8988T (cell line): ENCODE data around the gene CENPP.
"Not testable (repeated sequence)": the region's sequence is repeated elsewhere in the genome, so short reads cannot be mapped to it uniquely, and the experiment has no call there.

Experiments
- DNase-seq: peaks from one replicate; pipeline ENCODE4 v3.0.0; 2011

Gene CENPP

DNA sequence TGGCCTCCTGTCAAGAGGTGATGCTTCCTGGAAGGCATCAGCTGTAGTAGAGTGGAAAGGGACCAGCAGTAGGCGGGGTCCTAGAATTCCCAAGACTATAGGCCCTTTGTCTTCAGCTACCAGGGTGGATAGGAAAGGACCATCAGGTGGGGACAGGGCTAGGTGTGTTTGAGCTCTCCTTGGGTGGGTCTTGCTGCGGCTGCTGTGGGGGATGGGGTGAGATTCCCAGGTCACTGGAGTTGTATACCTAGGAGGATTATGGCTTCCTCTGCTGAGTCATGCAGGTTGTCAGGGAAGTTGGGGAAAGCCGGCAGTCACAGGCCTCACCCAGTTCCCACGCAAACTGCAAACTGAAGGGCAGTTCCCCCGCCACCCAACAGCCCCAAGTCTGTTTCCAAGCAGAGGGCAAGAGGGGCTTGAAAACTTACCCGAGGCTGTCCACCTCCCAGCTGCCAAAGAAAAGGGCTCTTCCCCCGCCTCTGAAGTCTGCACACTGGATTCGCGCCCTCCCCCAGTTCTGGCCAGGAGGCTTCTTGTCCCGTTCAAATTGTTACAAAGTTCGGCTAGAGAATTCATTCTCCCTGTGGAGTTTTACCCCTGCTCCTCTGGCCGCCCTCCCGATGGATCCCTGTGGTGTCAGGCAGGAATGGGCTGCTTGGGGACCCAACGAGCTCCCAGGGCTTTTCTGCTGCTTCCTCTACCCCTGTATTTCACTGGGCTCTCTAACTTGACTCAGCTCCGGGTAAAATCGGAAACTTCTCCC lies 233.0 kb downstream of the CENPP start:
- no peak for DNase-seq

DNA sequence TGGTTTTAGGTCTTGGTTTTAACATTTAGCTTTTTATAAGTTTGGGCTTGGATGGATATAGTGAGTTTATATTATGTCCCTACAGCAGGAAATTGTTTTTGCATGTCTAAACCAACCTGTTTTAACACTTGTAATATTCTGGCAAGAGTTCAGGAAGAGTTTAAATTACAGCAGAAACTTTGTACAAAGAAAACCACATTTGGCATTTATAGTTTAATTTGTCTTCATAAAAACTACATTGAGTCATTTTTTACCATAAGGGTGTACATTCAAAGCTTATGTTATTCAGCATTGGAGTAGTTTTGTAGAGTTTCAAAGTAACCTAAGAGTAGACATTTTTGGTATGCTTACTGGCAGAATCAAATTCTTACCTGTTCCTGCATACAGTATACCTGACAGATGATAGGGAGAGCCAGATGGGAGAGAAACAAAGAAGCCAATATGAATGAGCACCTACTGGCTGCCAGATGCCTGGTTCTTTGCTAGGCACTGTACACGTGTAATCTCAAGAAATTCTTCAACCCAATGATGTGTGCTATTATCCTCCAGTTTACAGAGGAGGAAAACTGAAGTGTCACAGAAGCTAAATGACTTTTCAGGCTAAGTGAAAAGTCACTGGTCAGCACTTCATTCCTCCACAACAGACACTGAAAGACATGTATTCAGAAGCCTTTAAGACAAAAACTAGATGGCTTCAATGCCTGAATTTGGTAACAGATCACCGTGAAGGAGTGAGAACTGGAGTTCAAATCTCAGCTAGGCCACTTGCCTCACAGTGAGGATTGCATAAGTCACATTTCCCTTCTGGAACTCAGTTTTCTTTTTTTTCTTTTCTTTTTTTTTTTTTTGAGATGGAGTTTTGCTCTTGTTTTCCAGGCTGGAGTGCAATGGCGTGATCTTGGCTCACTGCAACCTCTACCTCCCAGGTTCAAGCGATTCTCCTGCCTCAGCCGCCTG lies 235.9 kb downstream of the CENPP start:
- no peak for DNase-seq

DNA sequence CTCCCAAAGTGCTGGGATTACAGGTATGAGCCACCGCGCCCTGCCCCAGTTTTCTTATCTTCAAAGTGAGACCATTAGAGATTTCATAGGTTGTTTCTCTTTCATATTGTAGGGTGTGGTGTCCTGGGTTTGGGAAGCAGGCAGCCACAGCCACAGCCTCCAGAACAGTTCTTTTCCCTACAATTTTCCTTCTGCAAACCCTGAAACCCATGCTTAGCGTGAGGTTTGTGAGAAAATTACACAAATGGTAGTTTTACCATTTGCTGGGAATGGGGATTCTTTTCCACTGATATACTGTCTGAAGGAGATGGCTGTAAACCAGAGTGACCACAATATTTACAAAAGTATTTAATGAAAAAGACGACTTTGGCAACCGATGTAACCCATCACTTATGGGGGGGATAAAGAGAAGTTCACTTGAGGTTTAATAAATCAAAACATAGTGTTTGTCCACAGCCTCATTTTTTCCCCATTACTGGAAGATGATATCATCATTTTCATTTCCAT lies 236.8 kb downstream of the CENPP start:
- no peak for DNase-seq

DNA sequence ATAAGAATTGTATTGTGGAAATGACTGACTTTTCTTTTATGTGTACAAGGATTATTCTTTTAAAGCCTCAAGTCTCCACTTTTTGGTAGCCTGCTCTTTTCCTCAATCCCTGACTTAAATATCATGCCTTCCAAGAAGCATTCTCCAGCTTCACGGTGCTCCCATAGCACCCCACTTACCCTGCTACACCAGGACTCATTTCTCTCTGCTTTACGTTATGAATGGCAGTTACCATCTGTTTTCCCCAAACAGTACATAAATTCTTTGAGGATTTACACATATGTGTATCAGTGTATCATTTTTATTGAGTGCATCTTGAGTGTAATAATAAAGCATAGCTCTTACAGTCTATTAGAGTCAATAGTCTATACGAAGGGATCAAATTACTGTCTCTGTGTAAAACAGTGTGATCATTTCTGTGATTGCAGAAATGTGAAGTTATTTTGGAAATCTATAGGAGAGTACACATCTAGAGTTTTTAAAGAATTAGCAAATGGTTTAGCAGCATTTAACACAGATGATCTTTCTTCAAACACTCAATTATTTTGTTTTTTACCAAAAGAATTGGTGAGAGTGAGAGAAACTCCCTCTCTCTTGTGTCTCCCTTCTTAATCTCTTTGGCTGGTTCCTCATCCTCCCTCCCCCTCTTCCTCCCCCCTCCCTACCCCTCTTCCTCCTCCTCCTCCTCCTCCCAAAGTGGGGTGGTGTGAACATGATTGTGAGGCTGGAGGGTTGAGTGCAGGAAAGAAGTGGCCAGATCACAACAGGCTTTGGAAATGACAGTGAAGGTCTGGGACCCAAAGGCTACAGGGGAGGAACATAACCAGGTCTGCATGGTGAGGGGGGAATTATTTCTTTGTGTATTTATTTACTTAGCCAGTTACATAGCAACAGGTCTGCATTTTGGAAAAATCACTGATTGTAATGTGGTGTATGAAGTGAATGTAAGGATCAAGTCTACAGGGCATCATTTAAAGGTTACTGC lies 237.7 kb downstream of the CENPP start:
- DNase-seq, result no peak

DNA sequence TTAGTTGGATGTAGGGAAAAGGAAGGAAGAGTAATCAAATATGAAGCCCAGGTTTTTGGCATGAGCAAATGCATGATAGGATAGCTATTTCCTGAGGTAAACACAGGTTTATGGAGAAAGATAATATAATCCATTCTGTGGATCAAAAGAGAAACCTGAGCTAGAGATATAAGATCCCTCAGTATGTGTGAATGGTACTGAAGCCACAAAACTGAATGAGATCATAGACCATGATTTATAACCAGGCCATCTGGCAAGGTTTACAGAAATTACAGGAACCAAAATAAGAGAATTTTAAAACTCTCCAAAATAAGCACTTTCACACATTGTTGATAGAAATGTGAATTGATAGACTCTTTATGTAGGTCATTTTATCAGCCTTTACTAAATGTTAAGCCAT lies 238.8 kb downstream of the CENPP start:
- no peak for DNase-seq

DNA sequence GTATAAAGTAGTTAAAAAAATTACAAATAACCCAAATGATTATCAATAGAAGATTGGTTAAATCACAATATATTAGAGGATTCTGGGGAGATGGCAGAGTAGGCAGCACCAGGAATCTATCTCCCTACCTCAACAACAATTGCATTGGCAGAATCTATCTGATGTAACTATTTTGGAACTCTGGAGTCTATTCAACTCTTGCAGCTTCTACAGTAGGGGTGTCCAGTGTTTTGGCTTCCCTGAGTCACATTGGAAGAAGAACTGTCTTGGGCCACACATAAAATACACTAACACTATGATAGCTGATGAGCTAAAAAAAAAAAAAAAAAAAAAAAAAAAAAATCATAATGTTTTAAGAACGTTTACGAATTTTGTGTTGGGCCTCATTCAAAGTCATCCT lies 239.2 kb downstream of the CENPP start:
- DNase-seq, result no peak

DNA sequence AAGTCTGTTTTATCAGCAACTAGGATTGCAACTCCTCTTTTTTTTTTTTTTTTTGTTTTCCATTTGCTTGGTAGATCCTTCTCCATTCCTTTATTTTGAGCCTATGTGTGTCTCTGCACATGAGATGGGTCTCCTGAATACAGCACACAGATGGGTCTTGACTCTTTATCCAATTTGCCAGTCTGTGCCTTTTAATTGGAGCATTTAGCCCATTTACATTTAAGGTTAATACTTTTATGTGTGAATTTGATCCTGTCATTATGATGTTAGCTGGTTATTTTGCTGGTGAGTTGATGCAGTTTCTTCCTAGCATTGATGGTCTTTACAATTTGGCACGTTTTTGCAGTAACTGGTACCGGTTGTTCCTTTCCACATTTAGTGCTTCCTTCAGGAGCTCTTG lies 246.1 kb downstream of the CENPP start:
- not testable (repeated sequence) for DNase-seq

DNA sequence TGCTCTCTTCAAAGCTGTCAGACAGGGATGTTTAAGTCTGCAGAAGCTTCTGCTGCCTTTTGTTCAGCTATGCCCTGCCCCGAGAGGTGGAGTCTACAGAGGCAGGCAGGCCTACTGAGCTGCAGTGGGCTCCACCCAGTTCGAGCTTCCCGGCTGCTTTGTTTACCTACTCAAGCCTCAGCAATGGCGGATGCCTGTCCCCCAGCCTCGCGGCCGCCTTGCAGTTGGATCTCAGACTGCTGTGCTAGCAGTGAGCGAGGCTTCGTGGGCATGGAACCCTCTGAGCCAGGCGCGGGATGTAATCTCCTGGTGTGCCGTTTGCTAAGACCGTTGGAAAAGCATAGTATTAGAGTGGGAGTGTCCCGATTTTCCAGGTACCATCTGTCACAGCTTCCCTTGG lies 247.9 kb downstream of the CENPP start:
- DNase-seq, result not testable (repeated sequence)

DNA sequence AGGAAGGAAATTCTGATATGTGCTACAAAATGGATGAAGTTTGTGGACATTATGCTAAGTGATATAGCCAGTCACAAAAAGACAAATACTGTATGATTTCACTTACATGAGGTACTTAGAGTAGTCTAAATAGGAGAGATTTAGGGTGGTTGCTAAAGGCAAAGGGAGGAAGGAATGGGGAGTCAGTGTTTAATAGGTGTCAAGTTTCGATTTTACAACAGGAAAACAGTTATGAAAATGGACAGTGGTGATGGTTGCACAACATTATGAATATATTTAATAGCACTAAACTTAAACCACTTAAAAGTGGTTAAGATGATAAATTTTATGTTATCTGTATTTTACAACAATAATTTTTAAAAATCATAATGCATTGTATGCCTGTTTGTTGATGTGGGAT lies 250.4 kb downstream of the CENPP start:
- DNase-seq, result no peak

DNA sequence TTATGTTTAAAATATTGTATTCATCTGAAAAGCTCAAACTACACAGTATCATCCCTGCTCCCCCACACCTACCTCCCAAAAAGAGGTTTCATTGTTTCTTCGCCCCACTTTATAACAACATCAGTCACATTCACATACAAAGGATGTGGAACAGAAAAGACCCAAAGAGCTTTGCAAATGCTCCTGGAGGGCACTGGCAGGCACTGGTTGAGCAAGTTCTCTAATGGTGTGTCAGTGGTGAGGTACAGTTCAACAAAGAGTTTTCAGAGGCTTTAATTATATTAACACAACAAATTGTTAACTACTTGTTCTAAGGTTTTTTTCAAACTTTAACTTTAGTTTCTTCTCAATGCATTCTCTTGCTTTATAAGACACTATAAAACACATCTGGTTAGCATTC lies 264.2 kb downstream of the CENPP start:
- DNase-seq, result no peak

DNA sequence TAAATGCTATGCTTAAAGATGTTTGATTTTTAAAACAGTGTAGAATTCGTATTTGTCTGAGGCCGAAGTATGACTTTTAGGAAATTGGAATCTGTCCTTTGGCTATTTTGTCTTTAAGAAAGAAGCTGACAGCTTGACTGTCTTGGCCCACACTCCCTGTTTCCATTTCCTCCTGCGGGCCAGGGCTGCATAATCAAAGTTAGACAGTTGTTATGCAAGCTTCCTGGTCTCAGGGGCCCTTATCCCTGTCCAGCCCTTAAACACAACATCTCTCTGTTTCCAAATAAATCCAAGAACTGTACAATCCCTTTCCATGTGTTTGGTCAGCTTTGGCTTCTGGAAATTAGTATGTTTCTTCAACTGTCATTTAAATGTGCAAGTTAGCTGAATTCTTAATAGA lies 264.6 kb downstream of the CENPP start:
- no peak for DNase-seq

DNA sequence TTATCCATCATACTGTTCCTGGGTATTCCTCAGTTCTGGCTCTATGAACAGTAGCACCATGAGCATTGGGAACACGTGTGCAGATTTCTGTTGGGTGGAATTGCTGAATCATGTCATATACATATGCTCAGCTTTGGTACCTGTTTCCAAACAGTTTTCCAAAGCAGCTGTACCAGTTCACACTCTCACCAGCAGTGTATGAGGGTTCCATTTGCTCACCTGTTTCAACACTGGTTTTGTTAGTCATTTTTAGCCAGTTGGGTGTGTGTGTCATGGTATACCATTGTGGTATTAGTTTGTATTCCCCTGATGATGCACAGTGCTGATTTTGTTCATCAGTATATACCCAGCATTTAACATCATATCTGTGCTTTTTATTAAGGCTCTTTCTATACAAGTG lies 266.8 kb downstream of the CENPP start:
- DNase-seq, result no peak

DNA sequence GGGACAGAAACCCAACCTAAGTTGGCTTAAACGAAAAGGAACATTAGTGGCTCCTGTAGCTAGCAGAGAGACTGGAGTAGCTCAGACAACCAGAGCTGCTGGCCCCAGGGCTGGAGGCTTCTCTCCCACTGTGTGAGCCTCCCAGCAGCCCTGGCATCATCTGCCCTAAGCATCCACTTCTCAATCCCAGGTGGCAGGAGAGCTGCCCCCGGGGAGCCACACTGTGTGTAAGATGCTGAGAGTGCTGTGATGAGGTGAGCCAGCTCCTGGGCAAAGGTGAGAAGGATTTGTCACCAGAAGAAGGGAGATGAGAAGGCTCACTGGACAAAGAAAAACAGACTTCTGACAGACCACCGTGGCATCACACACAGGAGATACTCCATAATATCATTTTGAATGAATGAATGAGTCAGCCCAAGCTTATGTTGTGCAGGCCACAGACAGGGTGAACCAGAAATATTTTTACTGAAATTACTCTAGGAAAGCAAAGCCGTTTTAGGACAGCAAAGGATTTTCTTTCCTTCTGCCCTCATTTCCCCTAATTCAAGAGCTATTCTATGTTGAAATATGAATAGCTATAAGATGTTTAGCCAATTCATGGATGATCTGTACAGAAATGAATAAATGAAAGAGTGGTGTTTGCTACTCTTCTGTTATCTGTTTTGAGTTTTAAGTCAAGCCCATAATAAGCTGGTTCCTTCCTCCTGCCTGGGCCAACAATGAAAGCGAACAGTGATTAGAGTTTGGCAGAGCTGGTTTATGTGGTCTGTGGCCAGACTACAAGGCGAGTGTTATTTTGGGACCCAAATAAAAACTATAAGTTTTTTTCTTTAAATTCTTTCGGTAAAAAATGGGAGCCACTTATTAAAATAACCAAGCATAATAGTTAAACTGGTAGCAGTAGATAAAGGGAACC lies 267.5 kb downstream of the CENPP start:
- DNase-seq, result no peak

DNA sequence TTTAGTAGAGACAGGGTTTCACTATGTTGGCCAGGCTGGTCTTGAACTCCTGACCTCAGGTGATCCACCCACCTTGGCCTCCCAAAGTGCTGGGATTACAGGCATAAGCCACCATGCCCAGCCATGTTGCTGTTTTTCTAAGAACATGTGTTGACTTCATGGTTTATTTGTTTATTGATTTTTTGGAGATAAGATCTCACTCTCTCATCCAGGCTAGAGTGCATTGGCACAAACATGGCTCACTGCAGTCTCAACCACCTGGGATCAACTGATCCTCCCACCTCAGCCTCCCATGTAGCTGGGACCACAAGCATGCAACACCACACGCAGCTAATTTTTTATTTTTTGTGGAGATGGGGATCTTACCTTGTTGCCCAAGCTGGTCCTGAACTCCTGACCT lies 269.3 kb downstream of the CENPP start:
- not testable (repeated sequence) for DNase-seq

DNA sequence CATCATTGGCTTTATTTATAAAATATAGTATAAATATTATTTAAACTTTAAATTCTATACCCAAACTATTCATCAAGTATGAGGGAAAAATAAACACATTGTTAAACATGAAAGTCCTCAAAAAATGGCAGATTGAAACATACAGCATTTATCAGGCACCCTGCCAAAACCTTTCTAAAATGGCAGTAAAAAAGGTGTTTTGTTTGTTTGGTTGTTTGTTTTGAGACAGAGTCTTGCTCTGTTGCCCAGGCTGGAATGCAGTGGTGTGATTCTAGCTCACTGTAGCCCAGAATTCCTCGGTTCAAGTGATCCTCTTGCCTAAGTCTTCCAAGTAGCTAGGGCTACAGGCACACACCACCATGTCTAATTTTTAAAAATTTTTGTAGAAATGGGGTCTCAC lies 270.2 kb downstream of the CENPP start:
- no peak for DNase-seq

DNA sequence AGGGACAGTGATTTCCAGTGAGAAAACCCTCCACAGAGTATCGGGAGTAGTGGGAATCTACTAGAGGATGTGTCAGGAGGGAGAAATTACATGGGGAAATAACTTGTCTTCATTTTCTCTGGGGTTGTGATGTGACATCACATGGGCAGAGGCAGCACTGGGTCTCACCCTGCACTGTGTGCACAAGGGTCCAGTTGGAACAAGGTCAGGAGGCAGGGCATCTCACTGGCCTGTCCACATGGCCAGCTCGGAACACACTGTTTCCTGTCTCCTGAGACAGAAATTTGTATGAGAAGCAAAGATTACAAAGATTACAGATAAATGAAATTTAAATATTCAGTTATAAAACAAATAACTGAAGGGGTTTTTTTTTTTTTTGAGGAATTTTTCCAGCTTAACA lies 272.6 kb downstream of the CENPP start:
- DNase-seq, result no peak

DNA sequence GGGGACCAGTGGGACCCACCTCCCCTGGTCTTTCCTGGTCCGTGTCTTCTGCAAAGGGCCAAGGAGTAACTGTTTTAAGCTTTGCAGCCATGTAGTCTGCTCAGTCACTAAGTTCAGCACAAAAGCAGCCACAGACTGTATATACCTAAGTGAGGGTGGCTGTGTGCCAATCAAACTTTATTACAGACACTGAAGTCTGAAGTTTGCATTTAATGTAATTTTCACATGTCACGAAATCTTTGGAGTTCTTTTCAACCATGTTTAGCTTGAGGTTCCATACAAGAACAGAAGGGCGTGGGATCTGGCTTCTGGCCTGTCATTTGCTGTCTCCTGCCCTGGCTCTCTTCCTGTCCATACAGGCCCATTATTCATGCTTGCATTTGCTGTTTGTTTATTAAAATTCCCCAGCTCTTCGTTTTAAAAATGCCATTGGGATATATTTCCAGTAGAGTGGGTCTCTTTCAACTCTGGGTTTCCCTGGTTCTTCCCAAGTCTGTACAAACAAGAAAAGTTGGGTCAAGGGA lies 274.2 kb downstream of the CENPP start:
- no peak for DNase-seq

DNA sequence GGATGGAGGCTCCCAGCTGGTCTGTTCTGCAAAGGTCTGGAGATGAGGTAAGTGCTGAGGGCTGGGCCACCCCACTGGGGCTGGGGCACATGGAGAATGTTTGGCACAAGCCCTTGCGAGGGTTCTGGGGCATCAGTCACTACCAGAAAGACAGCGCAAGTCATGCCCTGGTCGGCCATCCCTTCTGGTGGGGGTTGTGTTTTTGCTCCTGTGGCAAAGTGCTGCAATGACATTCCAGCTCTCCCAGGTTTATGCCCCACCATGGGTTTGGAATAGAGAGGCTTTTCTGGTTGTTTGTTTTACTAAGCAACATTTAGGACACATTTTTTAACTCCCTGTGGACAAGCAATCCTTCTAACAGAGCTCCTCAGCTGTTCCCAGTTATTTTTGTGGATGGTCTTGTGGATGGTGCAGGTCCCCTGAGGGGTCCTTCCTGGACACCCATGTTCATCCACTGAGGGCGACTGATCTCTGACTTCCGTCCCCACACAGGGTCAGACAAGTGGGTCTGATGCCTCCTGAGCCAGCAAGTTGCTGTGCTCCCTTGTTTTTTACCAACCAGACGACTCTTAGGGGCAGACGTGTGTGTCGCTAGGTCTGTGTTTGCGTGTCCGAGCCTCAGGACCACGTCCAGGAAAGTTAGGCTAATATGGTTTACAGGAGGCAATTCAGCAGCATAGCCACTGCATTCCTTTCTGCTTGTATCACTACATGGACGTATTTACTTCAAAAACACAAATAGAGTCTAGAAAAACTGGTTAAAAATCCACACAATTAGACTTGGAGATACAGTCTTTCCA lies 274.9 kb downstream of the CENPP start:
- no peak for DNase-seq

DNA sequence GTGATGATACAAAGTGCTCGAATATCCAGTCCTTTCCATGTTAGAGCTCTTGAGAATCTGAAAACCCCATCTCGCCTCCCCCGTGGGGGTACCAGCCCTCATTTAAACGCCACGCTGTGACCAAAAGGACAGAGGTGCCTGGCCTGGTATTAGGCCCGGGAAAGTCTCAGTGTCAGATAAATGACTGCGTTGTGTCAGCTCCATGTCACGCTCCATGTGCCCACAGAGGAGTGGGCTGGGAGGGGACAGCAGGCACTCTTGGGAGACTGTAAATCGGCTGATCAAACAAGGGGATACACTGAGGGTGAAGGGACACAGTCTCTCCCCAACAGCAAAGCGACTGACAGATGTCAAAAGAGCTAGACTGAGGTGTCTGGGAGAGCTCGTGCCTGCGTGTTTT lies 275.7 kb downstream of the CENPP start:
- no peak for DNase-seq

DNA sequence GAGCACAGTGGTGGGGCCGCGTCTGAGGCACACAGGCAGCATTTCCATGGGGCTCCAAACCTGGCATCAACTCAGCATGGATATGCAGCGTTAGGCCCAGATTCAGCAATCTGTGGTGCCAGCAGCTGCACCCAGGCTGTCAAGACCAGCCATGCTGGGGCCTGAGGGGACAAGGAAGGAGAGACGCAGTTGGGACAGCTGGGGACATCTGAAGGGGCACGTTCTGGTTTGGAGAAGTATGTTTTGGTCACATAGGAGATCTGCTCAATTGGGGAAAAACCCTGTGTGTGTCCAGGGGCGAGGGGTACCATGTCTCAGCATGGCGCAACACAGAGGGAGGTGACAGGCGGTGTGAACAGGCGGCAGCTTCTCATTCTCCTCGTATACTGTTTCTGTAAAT lies 276.7 kb downstream of the CENPP start:
- no peak for DNase-seq
